ENCODE results near the gene CEMIP. TPM values are rescaled to one million over a fixed set of nuclear protein-coding genes. Genes with fewer than 3 reads are reported as not detected.

The CEMIP gene
- total RNA-seq, 1 donor from 2014 or later = 0.83 TPM

- H3K27me3 Mint-ChIP-seq (ENCODE audit: low read depth) = peaks cover 52% of the 10 kb centered on the region
- DNase-seq (ENCODE audit: low spot score in 2 of 2, unreplicated experiment in 2 of 2) = no peak
- H3K9me3 Mint-ChIP-seq = no peaks in the 10 kb centered on the region
- no peak overlapping the region for H3K27ac Mint-ChIP-seq
- H3K36me3 Mint-ChIP-seq = no peaks in the 10 kb centered on the region
- no peaks in the 10 kb centered on the region for H3K4me1 Mint-ChIP-seq
- TF ChIP-seq CTCF (IDR thresholded peaks at IDR 0.05; ENCODE audit: unreplicated experiment) = no peak
- no peak overlapping the region for H3K4me3 Mint-ChIP-seq
Measured at GRCh38 chr15:80816049-80816653, 37.0 kb downstream of the CEMIP start.

- H3K4me1 Mint-ChIP-seq = no peaks in the 10 kb centered on the region
- TF ChIP-seq CTCF (IDR thresholded peaks at IDR 0.05; ENCODE audit: unreplicated experiment) = no peak
- H3K27me3 Mint-ChIP-seq (ENCODE audit: low read depth) = peaks cover 55% of the 10 kb centered on the region
- no peak for DNase-seq (ENCODE audit: low spot score in 2 of 2, unreplicated experiment in 2 of 2)
- no peaks in the 10 kb centered on the region for H3K9me3 Mint-ChIP-seq
- H3K4me3 Mint-ChIP-seq = no peak overlapping the region
- H3K27ac Mint-ChIP-seq = no peak overlapping the region
- H3K36me3 Mint-ChIP-seq = no peaks in the 10 kb centered on the region
Measured at GRCh38 chr15:80816936-80817335, 37.8 kb downstream of the CEMIP start.

GRCh38 chr15:80817901-80818300 lies 38.7 kb downstream of the CEMIP start:
- Mint-ChIP-seq H3K36me3 (no peaks in the 10 kb centered on the region), H3K4me3 (no peak overlapping the region)

GRCh38 chr15:80819001-80819400 lies 39.8 kb downstream of the CEMIP start:
- Mint-ChIP-seq H3K9me3 (no peaks in the 10 kb centered on the region), H3K27me3 (ENCODE audit: low read depth) (peaks cover 59% of the 10 kb centered on the region), H3K4me3 (no peak overlapping the region), H3K36me3 (no peaks in the 10 kb centered on the region), H3K27ac (no peak overlapping the region), H3K4me1 (no peaks in the 10 kb centered on the region)
- TF ChIP-seq CTCF (IDR thresholded peaks at IDR 0.05; ENCODE audit: unreplicated experiment) = no peak
- no peak for DNase-seq (ENCODE audit: low spot score in 2 of 2, unreplicated experiment in 2 of 2)

More at GRCh38 chr15:80817901-80818300, 38.7 kb downstream of the CEMIP start:
- Mint-ChIP-seq H3K9me3 (no peaks in the 10 kb centered on the region), H3K27me3 (ENCODE audit: low read depth) (peaks cover 60% of the 10 kb centered on the region), H3K4me1 (no peaks in the 10 kb centered on the region), H3K27ac (no peak overlapping the region)
- no peak for DNase-seq (ENCODE audit: low spot score in 2 of 2, unreplicated experiment in 2 of 2)
- no peak for TF ChIP-seq CTCF (IDR thresholded peaks at IDR 0.05; ENCODE audit: unreplicated experiment)

- Mint-ChIP-seq H3K36me3 (no peaks in the 10 kb centered on the region), H3K4me1 (no peaks in the 10 kb centered on the region), H3K4me3 (no peak overlapping the region), H3K27me3 (ENCODE audit: low read depth) (peaks cover 51% of the 10 kb centered on the region), H3K27ac (no peak overlapping the region), H3K9me3 (no peaks in the 10 kb centered on the region)
- no peak for DNase-seq (ENCODE audit: low spot score in 2 of 2, unreplicated experiment in 2 of 2)
- no peak for TF ChIP-seq CTCF (IDR thresholded peaks at IDR 0.05; ENCODE audit: unreplicated experiment)
Measured at GRCh38 chr15:80820092-80820491, 40.9 kb downstream of the CEMIP start.

- no peak for DNase-seq (ENCODE audit: low spot score in 2 of 2, unreplicated experiment in 2 of 2)
- H3K4me1 Mint-ChIP-seq = peaks cover 3% of the 10 kb centered on the region
- no peak overlapping the region for H3K27ac Mint-ChIP-seq
- H3K36me3 Mint-ChIP-seq = no peaks in the 10 kb centered on the region
- no peak for TF ChIP-seq CTCF (IDR thresholded peaks at IDR 0.05; ENCODE audit: unreplicated experiment)
- H3K27me3 Mint-ChIP-seq (ENCODE audit: low read depth) = peaks cover 42% of the 10 kb centered on the region
- no peak overlapping the region for H3K4me3 Mint-ChIP-seq
- no peaks in the 10 kb centered on the region for H3K9me3 Mint-ChIP-seq
Measured at GRCh38 chr15:80822256-80822655, 43.1 kb downstream of the CEMIP start.
